ENCODE results near the gene PTBP3.

DNA sequence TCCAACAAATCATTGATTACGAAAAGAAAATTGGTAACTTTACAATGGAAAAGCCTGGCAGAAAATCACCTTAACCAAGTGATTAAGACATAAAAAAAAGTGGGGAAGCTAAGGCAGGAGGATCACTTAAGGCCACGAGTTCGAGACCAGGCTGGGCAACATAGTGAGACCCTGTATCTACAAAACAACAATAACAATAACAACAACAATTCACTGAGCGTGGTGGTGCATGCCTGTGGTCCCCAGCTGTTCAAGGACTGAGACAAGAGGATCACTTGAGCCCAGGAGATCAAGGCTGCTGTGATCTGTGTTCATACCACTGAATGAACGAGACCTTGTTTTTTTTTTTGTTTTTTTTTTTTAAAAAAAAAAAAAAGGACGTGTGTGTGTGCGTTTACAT lies 21.3 kb downstream of the PTBP3 start:
- TF ChIP-seq POLR2A (IDR thresholded peaks at IDR 0.05): no peak
- TF ChIP-seq, protein P1, sequence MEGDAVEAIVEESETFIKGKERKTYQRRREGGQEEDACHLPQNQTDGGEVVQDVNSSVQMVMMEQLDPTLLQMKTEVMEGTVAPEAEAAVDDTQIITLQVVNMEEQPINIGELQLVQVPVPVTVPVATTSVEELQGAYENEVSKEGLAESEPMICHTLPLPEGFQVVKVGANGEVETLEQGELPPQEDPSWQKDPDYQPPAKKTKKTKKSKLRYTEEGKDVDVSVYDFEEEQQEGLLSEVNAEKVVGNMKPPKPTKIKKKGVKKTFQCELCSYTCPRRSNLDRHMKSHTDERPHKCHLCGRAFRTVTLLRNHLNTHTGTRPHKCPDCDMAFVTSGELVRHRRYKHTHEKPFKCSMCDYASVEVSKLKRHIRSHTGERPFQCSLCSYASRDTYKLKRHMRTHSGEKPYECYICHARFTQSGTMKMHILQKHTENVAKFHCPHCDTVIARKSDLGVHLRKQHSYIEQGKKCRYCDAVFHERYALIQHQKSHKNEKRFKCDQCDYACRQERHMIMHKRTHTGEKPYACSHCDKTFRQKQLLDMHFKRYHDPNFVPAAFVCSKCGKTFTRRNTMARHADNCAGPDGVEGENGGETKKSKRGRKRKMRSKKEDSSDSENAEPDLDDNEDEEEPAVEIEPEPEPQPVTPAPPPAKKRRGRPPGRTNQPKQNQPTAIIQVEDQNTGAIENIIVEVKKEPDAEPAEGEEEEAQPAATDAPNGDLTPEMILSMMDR (IDR thresholded peaks at IDR 0.05 in 4 of 5, conservative IDR thresholded peaks at IDR 0.05 in 1 of 5): no peak

All from gastrocnemius medialis (tissue), 4 donors.